H1 (cell line): Measurements from ENCODE around the gene FIGNL2. TPM values are rescaled to one million over a fixed set of nuclear protein-coding genes. Genes with fewer than 3 reads are reported as not detected.

Experiments used
- EGR1 ChIP-seq: IDR thresholded peaks from 2 replicates; pipeline ENCODE4 v1.6.1; 2011; ENCODE audit warnings: low read depth, low read length, borderline replicate concordance
- FOSL1 ChIP-seq: IDR thresholded peaks from 2 replicates; pipeline ENCODE4 v1.6.1; 2011; ENCODE audit warnings: mild to moderate bottlenecking, low read depth, low read length, moderate library complexity; ENCODE audit not compliant: insufficient read depth
- polyA plus RNA-seq, 7 experiments: library from polyadenylated mRNA; depleted of rRNA in 3 of 7; stranded (reverse) in 5 of 7; unstranded in 2 of 7; fragments of >200 nt in 5 of 7; fragments of 200-250 nt in 2 of 7; gene quantifications; 1 replicate in 5 of 7; 2 replicates in 1 of 7; 4 replicates in 1 of 7; pipeline versions ENCODE4 v1.2.1 to v1.2.3, GENCODE V29; 2011 to 2013; ENCODE audit warnings: missing spikeins in 2 of 7, mixed read lengths in 2 of 7
- total RNA-seq: library from RNA; stranded (reverse); fragmentation: NEBNext Ultra II Directional; extraction: Animal tissue kit (Norgen Biotek cat#: 25700); gene quantifications from 2 replicates; pipeline ENCODE4 v1.2.1, GENCODE V29; 2021

Gene FIGNL2
- total and polyA plus RNA-seq, 2 of the 8 experiments (the other 6 are each of a cell fraction or from before 2014, with no cell fraction given) = 6.5 to 7.1 TPM

DNA sequence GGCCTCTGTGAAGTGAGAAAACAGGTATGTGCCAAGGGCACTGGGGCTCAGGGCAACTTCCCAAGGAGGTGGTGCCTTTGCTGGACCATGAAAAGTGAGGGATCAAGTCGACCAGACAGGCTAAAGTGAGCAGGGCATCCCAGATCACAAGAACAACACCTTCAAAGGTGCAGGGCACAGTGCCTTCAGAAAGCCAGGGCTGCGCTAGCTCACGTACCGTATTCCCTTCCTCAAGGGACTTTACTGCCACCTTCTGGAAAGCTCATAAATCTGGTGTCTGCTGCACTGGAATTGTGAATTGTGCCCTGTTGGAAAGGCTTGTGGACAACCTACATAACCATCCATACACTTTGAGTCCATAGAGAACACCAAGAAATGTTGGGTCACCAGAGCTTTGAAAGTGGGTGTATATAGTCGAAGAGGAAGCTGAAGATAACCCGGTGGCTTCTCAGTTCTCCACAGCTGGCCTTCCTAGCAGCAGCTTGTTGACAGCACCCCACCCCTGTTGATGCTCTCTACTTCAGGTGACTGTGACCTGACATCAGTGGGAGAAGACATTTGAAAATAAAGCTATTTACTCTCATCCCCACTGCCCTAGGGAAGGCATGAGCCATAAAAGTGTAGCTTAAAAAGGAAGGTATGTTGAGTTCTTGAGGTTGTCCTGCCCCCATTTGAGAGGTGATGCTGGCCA, 24.5 kb downstream of the FIGNL2 start (continued):
- TF ChIP-seq FOSL1 = no peak
- no peak for TF ChIP-seq EGR1
